ENCODE measurements around the gene NCOA3. TPM values are rescaled to one million over a fixed set of nuclear protein-coding genes. Genes with fewer than 3 reads are reported as not detected.

The NCOA3 gene
- total and polyA plus RNA-seq, 2 experiments from 2014 or later, result 6.7 to 25.8 TPM

- Mint-ChIP-seq H3K9me3 (no peaks in the 10 kb centered on the region; the same call in 2 of the 3 replicates), H3K36me3 (ENCODE audit: low read depth) (peaks cover 12% of the 10 kb centered on the region; the same call in 2 of the 3 replicates), H3K27ac (peak overlapping the region; percentile 76; the same call in 1 of the 2 replicates), H3K4me3 (peak overlapping the region; percentile 42; the same call in 2 of the 3 replicates), H3K4me1 (peaks cover 51% of the 10 kb centered on the region), H3K27me3 (ENCODE audit: insufficient read depth, low read depth, poor library complexity) (peaks cover 8% of the 10 kb centered on the region)
- peaks cover 88% of the 10 kb centered on the region for H3K79me2 ChIP-seq (replicated peaks; ENCODE audit: insufficient read depth)
- no peak overlapping the region for H2AFZ ChIP-seq
- H3K9me2 ChIP-seq (ENCODE audit: insufficient read depth), result no peaks in the 10 kb centered on the region
- no peaks in the 10 kb centered on the region for H3K36me3 ChIP-seq (ENCODE audit: insufficient read depth)
- no peak for TF ChIP-seq JUNB (IDR thresholded peaks at IDR 0.05; ENCODE audit: unreplicated experiment)
- TF ChIP-seq, protein P1, sequence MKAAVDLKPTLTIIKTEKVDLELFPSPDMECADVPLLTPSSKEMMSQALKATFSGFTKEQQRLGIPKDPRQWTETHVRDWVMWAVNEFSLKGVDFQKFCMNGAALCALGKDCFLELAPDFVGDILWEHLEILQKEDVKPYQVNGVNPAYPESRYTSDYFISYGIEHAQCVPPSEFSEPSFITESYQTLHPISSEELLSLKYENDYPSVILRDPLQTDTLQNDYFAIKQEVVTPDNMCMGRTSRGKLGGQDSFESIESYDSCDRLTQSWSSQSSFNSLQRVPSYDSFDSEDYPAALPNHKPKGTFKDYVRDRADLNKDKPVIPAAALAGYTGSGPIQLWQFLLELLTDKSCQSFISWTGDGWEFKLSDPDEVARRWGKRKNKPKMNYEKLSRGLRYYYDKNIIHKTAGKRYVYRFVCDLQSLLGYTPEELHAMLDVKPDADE (IDR thresholded peaks at IDR 0.05), result no peak
- TF ChIP-seq, protein P2, sequence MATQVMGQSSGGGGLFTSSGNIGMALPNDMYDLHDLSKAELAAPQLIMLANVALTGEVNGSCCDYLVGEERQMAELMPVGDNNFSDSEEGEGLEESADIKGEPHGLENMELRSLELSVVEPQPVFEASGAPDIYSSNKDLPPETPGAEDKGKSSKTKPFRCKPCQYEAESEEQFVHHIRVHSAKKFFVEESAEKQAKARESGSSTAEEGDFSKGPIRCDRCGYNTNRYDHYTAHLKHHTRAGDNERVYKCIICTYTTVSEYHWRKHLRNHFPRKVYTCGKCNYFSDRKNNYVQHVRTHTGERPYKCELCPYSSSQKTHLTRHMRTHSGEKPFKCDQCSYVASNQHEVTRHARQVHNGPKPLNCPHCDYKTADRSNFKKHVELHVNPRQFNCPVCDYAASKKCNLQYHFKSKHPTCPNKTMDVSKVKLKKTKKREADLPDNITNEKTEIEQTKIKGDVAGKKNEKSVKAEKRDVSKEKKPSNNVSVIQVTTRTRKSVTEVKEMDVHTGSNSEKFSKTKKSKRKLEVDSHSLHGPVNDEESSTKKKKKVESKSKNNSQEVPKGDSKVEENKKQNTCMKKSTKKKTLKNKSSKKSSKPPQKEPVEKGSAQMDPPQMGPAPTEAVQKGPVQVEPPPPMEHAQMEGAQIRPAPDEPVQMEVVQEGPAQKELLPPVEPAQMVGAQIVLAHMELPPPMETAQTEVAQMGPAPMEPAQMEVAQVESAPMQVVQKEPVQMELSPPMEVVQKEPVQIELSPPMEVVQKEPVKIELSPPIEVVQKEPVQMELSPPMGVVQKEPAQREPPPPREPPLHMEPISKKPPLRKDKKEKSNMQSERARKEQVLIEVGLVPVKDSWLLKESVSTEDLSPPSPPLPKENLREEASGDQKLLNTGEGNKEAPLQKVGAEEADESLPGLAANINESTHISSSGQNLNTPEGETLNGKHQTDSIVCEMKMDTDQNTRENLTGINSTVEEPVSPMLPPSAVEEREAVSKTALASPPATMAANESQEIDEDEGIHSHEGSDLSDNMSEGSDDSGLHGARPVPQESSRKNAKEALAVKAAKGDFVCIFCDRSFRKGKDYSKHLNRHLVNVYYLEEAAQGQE (IDR thresholded peaks at IDR 0.05; ENCODE audit: unreplicated experiment), result no peak
- TF ChIP-seq STAT1 (IDR thresholded peaks at IDR 0.05; ENCODE audit: unreplicated experiment), result no peak
- TF ChIP-seq POLR2AphosphoS5 (IDR thresholded peaks at IDR 0.05; ENCODE audit: low read depth), result no peak
- no peak for TF ChIP-seq EZH2phosphoT487 (IDR thresholded peaks at IDR 0.05; ENCODE audit: unreplicated experiment)
- TF ChIP-seq EZH2 (IDR thresholded peaks at IDR 0.05; ENCODE audit: low read depth, unreplicated experiment), result no peak
- TF ChIP-seq NANOG (IDR thresholded peaks at IDR 0.05; ENCODE audit: borderline replicate concordance), result no peak
- no peak for TF ChIP-seq ZNF462 (CRISPR knock-in tag; IDR thresholded peaks at IDR 0.05)
- TF ChIP-seq ZNF331 (CRISPR knock-in tag; IDR thresholded peaks at IDR 0.05; ENCODE audit: low read depth), result no peak
- TF ChIP-seq CREB1 (CRISPR knock-in tag; IDR thresholded peaks at IDR 0.05; ENCODE audit: low read depth), result no peak
- no peak for TF ChIP-seq ZNF114 (CRISPR knock-in tag; IDR thresholded peaks at IDR 0.05)
- TF ChIP-seq, protein P3, sequence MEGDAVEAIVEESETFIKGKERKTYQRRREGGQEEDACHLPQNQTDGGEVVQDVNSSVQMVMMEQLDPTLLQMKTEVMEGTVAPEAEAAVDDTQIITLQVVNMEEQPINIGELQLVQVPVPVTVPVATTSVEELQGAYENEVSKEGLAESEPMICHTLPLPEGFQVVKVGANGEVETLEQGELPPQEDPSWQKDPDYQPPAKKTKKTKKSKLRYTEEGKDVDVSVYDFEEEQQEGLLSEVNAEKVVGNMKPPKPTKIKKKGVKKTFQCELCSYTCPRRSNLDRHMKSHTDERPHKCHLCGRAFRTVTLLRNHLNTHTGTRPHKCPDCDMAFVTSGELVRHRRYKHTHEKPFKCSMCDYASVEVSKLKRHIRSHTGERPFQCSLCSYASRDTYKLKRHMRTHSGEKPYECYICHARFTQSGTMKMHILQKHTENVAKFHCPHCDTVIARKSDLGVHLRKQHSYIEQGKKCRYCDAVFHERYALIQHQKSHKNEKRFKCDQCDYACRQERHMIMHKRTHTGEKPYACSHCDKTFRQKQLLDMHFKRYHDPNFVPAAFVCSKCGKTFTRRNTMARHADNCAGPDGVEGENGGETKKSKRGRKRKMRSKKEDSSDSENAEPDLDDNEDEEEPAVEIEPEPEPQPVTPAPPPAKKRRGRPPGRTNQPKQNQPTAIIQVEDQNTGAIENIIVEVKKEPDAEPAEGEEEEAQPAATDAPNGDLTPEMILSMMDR (conservative IDR thresholded peaks at IDR 0.05; ENCODE audit: low read depth in 2 of 2), result no peak
- peak overlapping the region; percentile 17 for H3K4me2 ChIP-seq
- DNase-seq (ENCODE audit: low spot score) (peak; percentile 55), ATAC-seq (peak; percentile 84)
- H3K4me3 ChIP-seq, result peak overlapping the region; percentile 2; the same call in 1 of the 2 replicates
- H3F3A ChIP-seq (replicated peaks; ENCODE audit: low read depth), result no peaks in the 10 kb centered on the region
- peaks cover 41% of the 10 kb centered on the region for H3K4me1 ChIP-seq (ENCODE audit: insufficient read depth)
- peak overlapping the region; percentile 27 for H3K27ac ChIP-seq (ENCODE audit: low read depth)
- no peaks in the 10 kb centered on the region; the same call in 1 of the 2 replicates for H4K20me1 ChIP-seq (replicated peaks; ENCODE audit: insufficient read depth)
- no peaks in the 10 kb centered on the region for H3K27me3 ChIP-seq (ENCODE audit: insufficient read depth)
Measured at GRCh38 chr20:47557791-47558190, 56.1 kb downstream of the NCOA3 start.

Measured in GM23338 (cell line).